ENCODE measurements around the gene ULK3. TPM values are rescaled to one million over a fixed set of nuclear protein-coding genes. Genes with fewer than 3 reads are reported as not detected.

Gene ULK3
- total RNA-seq, 1 donor from 2014 or later = 24.3 TPM

- no peak for DNase-seq (ENCODE audit: low spot score)
- Mint-ChIP-seq H3K27ac (ENCODE audit: unreplicated experiment) (no peak overlapping the region), H3K36me3 (ENCODE audit: low read depth) (peaks cover 5% of the 10 kb centered on the region), H3K27me3 (ENCODE audit: low read depth) (no peaks in the 10 kb centered on the region), H3K4me3 (ENCODE audit: unreplicated experiment) (no peak overlapping the region), H3K9me3 (ENCODE audit: low read depth) (no peaks in the 10 kb centered on the region), H3K4me1 (ENCODE audit: low read depth) (peaks cover 15% of the 10 kb centered on the region)
- TF ChIP-seq CTCF (IDR thresholded peaks at IDR 0.05) = peak; percentile 35
These were observed 5.3 kb downstream of the ULK3 start for GRCh38 chr15:74837482-74838136.

- Mint-ChIP-seq H3K4me1 (ENCODE audit: low read depth) (peaks cover 9% of the 10 kb centered on the region), H3K36me3 (ENCODE audit: low read depth) (peaks cover 5% of the 10 kb centered on the region), H3K27me3 (ENCODE audit: low read depth) (no peaks in the 10 kb centered on the region), H3K4me3 (ENCODE audit: unreplicated experiment) (no peak overlapping the region), H3K9me3 (ENCODE audit: low read depth) (no peaks in the 10 kb centered on the region), H3K27ac (ENCODE audit: unreplicated experiment) (no peak overlapping the region)
- no peak for TF ChIP-seq CTCF (IDR thresholded peaks at IDR 0.05)
- DNase-seq (ENCODE audit: low spot score) = no peak
These were observed 6.1 kb downstream of the ULK3 start for GRCh38 chr15:74836846-74837245.

GRCh38 chr15:74835312-74835823 is 7.6 kb downstream of the ULK3 start:
- no peak overlapping the region for H3K4me3 Mint-ChIP-seq (ENCODE audit: unreplicated experiment)
- no peak overlapping the region for H3K27ac Mint-ChIP-seq (ENCODE audit: unreplicated experiment)
- TF ChIP-seq CTCF (IDR thresholded peaks at IDR 0.05) = peak; percentile 83
- H3K4me1 Mint-ChIP-seq (ENCODE audit: low read depth) = no peaks in the 10 kb centered on the region
- H3K36me3 Mint-ChIP-seq (ENCODE audit: low read depth) = peaks cover 3% of the 10 kb centered on the region
- H3K9me3 Mint-ChIP-seq (ENCODE audit: low read depth) = no peaks in the 10 kb centered on the region
- no peak for DNase-seq (ENCODE audit: low spot score)
- no peaks in the 10 kb centered on the region for H3K27me3 Mint-ChIP-seq (ENCODE audit: low read depth)

GRCh38 chr15:74833376-74834107 is 9.4 kb downstream of the ULK3 start:
- Mint-ChIP-seq H3K27me3 (ENCODE audit: low read depth) (no peaks in the 10 kb centered on the region), H3K4me1 (ENCODE audit: low read depth) (no peaks in the 10 kb centered on the region), H3K4me3 (ENCODE audit: unreplicated experiment) (no peak overlapping the region), H3K9me3 (ENCODE audit: low read depth) (no peaks in the 10 kb centered on the region), H3K36me3 (ENCODE audit: low read depth) (peaks cover 3% of the 10 kb centered on the region), H3K27ac (ENCODE audit: unreplicated experiment) (no peak overlapping the region)
- no peak for DNase-seq (ENCODE audit: low spot score)
- TF ChIP-seq CTCF (IDR thresholded peaks at IDR 0.05) = no peak

- H3K27me3 Mint-ChIP-seq (ENCODE audit: low read depth) = peaks cover 4% of the 10 kb centered on the region
- no peak for DNase-seq (ENCODE audit: low spot score)
- no peak overlapping the region for H3K4me3 Mint-ChIP-seq (ENCODE audit: unreplicated experiment)
- no peak for TF ChIP-seq CTCF (IDR thresholded peaks at IDR 0.05)
- no peaks in the 10 kb centered on the region for H3K4me1 Mint-ChIP-seq (ENCODE audit: low read depth)
- H3K36me3 Mint-ChIP-seq (ENCODE audit: low read depth) = peaks cover 3% of the 10 kb centered on the region
- no peak overlapping the region for H3K27ac Mint-ChIP-seq (ENCODE audit: unreplicated experiment)
- H3K9me3 Mint-ChIP-seq (ENCODE audit: low read depth) = no peaks in the 10 kb centered on the region
These were observed 10.1 kb downstream of the ULK3 start for GRCh38 chr15:74832826-74833225.

All from chondrocyte (in vitro differentiated cells).